LNCAP (cell line): Measurements from ENCODE around the gene EIF4ENIF1.

Experiments used
- TF ChIP-seq, protein P1 (sequence below): fragments of 450-650 bp; IDR thresholded peaks from 2 replicates; pipeline ENCODE4 v1.5.1; 2017; ENCODE audit warnings: mild to moderate bottlenecking

EIF4ENIF1 gene

DNA sequence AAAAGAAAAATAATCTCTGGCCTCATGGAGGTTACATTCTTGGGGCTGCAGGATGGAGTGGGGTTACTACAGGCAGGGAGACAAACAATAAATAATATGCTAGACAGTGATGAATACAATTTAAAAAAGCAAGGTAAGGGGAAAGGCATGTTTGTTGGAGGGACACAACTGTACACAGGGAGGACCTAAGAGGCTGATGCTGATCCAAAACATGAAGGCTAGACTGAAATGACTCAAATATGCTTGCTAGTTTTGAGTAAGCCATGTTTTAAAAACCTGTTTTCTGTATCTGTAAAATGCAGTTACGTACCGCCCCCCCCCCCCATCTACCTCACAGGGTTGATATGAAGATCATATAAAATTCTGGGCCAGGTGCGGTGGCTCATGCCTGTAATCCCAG, 44.0 kb downstream of the EIF4ENIF1 start:
- TF ChIP-seq, protein P1, sequence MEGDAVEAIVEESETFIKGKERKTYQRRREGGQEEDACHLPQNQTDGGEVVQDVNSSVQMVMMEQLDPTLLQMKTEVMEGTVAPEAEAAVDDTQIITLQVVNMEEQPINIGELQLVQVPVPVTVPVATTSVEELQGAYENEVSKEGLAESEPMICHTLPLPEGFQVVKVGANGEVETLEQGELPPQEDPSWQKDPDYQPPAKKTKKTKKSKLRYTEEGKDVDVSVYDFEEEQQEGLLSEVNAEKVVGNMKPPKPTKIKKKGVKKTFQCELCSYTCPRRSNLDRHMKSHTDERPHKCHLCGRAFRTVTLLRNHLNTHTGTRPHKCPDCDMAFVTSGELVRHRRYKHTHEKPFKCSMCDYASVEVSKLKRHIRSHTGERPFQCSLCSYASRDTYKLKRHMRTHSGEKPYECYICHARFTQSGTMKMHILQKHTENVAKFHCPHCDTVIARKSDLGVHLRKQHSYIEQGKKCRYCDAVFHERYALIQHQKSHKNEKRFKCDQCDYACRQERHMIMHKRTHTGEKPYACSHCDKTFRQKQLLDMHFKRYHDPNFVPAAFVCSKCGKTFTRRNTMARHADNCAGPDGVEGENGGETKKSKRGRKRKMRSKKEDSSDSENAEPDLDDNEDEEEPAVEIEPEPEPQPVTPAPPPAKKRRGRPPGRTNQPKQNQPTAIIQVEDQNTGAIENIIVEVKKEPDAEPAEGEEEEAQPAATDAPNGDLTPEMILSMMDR: no peak

DNA sequence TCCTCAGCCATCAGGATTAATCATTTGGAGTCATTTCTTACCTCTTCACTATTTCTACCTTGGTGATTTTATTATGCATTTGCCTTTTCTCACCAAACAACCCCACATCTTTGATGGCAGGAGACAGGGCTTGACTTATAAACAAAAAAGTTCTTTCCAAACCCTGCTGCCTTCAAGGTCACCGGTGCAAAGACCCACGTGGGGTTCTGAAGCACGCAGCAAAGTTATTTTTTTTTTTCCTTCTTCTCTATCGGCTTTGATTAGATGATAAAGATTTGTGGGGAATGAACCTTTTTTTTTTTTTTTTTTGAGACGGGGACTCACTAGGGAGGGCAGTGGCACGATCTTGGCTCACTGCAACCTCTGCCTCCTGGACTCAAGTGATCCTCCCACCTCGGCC, 46.1 kb downstream of the EIF4ENIF1 start:
- TF ChIP-seq, protein P1: no peak

DNA sequence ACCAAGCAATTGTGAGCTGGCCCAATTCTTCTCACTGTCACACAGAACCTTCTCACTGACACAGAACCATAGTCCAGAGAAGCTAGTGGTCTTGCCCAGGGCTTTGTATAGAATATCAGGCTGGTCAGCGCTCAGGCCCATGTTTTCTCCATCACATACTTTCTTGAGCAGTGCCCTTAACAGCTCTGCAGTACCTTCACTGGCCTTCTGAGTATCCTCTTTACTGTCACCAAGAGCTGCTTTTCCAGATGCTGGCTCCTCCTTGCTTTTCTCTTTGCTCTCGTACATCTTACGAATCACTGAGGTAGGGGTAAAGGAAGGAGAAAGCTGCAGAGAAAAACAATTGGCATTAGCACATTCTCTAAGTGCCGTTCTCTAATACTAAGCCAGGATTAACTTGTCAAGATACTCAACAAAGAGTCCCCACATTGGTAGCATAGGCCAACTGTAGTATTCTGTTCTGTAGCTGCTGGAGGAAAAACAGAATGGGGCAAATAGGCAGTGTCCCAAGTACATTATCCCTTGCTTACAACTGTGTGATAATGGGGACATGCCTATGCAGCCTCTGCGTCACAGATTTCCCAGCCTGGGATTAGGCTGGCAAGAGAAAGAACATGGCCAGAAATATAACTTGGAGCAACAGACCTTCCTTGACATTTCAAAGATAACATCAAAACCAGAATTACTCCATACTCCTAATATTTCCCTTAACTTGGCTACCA, 46.7 kb downstream of the EIF4ENIF1 start:
- TF ChIP-seq, protein P1: no peak

DNA sequence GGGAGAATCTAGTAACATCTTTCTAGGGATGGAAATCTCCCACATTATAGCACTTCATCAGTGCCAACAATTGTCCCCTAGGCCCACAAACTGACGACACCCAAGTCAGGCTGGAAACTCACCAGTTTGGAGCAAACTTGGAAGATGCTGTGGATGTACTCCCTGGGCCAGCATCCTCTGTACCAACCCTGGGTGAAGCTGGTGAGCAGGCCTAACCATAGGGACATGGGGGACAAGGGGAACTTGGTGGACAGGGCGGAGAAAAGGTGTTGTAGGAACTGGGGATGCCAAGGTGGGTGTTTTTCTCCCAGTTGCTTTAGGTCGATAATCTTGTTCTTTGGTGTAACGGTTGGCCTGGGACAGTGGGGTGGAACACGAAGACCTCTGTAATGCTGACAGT, 48.0 kb downstream of the EIF4ENIF1 start:
- TF ChIP-seq, protein P1: no peak

DNA sequence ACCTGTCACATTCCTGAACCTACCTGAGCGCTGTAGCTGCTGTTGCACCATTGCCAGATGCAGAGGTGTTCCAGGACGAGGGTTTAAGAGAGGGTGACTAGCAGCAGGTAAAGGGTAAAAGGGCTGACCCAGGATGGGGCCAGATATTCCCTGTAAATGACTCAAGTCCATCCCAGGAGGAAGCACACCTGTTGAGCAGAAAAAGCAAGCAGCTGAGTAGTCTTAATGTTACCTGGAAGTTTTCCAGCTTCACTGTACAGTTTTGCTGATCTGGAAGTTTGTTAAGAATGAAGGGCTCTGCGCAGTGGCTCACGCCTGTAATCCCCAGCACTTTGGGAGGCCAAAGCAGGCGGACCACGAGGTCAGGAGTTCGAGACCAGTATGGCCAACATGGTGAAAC, 49.0 kb downstream of the EIF4ENIF1 start:
- TF ChIP-seq, protein P1: no peak

DNA sequence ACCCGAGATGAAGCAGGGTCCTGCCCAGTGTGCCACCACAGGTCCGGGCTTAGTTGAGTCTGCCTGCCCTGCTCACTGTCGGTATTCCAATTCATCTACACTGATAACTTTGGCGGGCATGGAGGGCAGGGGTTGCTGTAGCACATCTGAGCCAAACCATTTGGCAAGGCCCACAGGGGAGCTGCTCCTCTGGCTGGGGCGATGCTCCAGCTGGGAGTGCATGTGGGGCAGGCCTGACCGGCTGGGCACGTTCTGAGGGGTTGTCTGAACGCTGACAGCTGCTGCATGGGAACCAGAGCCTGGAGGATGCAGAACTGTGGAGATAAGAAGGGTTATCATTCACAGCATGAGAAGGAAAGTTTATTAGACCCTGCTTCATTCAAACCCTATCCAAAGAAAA, 49.8 kb downstream of the EIF4ENIF1 start:
- TF ChIP-seq, protein P1: no peak

DNA sequence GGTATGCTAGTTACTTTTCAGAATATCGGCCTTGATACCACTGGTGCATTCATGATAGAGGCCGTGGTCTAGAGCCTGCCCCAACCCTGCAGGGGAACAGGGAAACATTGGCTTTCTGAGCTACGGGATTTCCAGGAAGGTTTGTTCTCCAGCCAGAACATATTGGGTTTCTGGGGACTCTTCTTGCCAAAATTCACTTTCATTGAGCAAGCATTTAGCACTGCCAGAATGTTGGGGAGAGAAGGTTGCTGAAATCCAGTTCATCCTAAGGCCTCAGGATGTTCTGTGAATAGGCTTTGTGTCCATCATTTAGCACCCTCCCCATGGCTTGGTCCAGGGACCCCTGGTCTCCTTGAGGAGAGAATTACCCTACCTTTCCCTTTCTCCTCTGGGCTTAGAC, 53.5 kb downstream of the EIF4ENIF1 start:
- TF ChIP-seq, protein P1: no peak

DNA sequence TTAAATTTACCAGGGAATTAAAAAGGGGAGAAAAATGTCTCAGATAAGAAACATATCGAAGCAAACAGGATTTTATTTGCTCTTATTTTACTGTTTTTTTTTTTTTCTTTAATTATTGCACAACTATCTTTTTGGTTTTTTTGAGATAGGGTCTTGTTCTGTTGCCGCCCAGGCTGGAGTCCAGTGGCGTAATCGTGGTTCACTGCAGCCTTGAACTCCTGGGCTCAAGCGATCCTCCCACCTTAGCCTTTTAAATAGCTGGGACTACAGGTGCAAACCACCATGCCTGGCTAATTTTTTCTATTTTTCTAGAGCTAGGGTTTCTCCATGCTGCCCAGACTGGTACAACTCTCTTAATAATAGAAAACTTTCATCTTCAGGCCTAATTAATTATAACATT, 57.7 kb downstream of the EIF4ENIF1 start:
- TF ChIP-seq, protein P1: no peak
